Astrocyte of the spinal cord (primary cell): Measurements from ENCODE around the gene LMF2.
"Not testable (repeated sequence)": the region's sequence is repeated elsewhere in the genome, so short reads cannot be mapped to it uniquely, and the experiment has no call there.

ENCODE experiments used
- DNase-seq: peaks from one replicate; pipeline ENCODE4 v3.0.0; 2011; ENCODE audit warnings: low read depth, low spot score
- H3K4me3 ChIP-seq: 2 replicates; pipeline ENCODE4 v1.5.1; 2011; ENCODE audit warnings: low read depth, mild to moderate bottlenecking, low read length, moderate library complexity
- in situ Hi-C: cut with HindIII; loops from 2 replicates; pipeline ENCODE4 v1.10.0; 2017; ENCODE audit warnings: low sequenced_read_pairs
- TF ChIP-seq, protein P1 (sequence below): IDR thresholded peaks from 2 replicates; pipeline ENCODE4 v1.5.1; 2012; ENCODE audit warnings: low read depth, mild to moderate bottlenecking, low read length, inconsistent platforms

Gene LMF2

DNA sequence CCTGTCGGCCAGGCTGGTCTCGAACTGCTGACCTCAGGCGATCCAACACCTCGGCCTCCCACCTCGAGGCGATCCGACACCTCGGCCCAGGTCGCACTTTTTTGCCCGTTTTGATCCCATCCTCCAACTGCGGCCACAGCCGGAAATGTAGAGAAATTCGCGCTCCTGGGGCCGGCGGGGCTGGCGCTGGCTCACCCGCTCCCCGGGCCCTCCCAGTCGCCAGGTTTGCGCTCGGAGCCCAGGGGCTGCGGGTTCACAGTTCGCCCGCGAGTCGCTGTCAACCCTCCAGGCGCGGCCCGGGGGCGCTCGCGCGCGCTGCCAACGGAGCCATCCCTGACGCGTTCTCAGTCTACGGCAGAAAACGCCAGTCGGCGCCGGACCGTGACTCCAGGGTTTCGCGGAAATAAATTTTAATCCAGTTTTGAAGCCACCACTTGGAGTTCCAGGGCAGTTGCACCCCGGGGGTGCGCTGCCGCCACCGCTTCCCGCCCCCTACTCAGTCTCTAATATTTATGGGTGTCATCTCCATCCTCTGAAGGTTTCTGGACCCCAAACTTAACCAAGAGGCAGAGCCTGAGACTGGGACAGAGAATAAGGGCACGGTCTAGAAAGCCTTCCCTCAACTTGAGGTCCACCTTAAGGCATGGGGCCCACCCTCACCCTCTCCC, 36.7 kb upstream of the LMF2 start:
- in situ Hi-C loops, result no loop called here
- DNase-seq, result peak; percentile 39
- H3K4me3 ChIP-seq, result peak overlapping the region; percentile 13
- TF ChIP-seq, protein P1, sequence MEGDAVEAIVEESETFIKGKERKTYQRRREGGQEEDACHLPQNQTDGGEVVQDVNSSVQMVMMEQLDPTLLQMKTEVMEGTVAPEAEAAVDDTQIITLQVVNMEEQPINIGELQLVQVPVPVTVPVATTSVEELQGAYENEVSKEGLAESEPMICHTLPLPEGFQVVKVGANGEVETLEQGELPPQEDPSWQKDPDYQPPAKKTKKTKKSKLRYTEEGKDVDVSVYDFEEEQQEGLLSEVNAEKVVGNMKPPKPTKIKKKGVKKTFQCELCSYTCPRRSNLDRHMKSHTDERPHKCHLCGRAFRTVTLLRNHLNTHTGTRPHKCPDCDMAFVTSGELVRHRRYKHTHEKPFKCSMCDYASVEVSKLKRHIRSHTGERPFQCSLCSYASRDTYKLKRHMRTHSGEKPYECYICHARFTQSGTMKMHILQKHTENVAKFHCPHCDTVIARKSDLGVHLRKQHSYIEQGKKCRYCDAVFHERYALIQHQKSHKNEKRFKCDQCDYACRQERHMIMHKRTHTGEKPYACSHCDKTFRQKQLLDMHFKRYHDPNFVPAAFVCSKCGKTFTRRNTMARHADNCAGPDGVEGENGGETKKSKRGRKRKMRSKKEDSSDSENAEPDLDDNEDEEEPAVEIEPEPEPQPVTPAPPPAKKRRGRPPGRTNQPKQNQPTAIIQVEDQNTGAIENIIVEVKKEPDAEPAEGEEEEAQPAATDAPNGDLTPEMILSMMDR, result peak; percentile 66

DNA sequence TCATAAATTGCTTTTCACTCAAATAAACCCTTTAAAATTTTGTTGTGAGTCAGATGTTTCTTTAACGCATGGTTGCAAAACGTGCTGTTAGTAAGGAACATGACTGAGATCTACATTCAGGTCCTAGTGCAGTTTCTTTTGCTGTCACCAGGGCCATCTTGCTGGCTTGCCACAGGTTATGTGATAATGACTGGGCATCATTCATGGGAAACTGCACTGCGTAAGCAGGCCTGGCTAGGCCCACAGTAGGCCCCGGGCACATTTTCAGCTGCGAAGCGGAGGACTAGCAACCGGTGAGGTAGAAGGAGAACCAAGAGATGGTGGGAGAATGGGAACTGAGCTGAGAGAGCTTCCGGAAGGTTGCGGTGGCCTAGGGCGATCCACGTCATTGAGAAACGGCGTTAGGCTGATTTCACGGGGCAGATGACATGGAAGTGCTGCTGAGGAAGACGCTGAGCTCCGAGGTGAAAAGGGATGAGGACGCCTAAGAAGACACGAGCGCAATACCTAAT, 35.0 kb upstream of the LMF2 start:
- in situ Hi-C loops, result no loop called here
- H3K4me3 ChIP-seq, result no peak overlapping the region
- TF ChIP-seq, protein P1, result no peak
- no peak for DNase-seq

DNA sequence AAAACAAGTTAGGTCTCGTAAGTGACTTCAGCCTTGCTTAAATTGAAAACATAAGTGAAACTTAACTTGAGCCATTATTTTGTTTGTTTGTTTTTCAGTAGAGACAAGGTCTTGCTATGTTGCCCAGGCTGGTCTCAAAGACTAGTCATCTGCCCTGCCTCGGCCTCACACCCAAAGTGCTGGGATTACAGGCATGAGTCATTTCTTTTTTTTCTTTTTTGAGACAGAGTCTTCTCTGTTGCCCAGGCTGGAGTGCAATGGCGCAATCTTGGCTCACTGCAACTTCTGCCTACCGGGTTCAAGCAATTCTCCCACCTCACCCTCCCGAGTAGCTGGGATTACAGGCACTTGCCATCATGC, 34.1 kb upstream of the LMF2 start:
- DNase-seq, result peak; percentile 64
- in situ Hi-C loops, H3K4me3 ChIP-seq: not testable (repeated sequence)

DNA sequence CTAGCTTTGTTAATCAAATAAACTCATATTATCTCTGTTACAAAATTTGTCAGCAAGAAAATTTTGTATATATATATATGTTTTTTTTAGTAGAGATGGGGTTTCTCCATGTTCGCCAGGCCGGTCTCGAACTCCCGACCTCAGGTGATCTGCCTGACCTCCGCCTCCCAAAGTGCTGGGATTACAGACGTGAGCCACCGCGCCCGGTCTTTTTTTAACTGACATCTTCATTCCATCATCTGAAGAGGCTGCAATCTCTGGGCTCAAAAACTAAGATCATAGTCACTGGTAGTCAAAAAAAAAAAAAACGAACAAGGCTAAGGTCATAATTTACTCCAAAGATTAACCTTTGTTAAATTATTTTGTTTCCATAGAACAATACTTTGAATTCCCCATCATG, 32.9 kb upstream of the LMF2 start:
- in situ Hi-C loops, result no loop called here
- no peak overlapping the region for H3K4me3 ChIP-seq
- TF ChIP-seq, protein P1, result no peak
- DNase-seq, result no peak

DNA sequence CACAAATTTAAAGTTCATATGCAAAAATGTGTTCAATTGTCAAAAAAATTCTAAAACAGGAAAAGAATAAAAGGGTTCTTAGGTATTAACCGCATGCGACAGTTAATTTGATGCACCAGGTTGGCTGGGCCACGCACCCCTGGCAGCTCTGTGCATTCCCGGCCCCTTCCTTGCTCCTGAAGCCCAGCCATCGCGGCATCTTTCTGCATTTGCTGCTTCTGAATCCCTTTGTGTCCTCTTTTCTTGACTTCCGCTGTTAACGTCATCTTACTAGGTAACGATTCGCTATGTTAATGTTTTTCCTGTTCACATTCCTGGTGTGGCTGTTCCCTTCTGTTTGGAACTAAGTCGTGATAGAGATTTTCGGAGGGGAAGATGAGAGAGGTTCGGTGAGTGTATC, 30.3 kb upstream of the LMF2 start:
- H3K4me3 ChIP-seq, result no peak overlapping the region
- TF ChIP-seq, protein P1, result no peak
- no peak for DNase-seq
- in situ Hi-C loops, result no loop called here

DNA sequence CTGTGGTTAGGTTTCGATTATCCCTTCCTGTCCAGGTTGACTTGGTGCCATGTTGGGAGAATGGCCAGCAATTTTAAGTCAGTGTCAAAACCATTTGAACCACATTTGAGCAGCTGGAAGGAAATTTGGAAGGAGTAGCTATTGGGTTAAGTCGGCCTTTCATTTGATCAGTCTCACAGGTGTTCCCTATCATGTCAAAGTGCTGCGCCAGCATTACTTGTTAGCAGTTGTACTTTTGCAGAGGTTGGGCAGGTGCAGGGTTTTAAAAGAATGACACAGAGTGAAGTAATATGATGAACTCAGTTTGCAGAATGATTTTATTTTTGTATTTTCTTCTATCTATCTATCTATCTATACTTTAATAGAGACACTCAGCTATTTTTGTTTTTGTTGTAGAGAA, 28.7 kb upstream of the LMF2 start:
- TF ChIP-seq, protein P1, result no peak
- in situ Hi-C loops, result no loop called here

DNA sequence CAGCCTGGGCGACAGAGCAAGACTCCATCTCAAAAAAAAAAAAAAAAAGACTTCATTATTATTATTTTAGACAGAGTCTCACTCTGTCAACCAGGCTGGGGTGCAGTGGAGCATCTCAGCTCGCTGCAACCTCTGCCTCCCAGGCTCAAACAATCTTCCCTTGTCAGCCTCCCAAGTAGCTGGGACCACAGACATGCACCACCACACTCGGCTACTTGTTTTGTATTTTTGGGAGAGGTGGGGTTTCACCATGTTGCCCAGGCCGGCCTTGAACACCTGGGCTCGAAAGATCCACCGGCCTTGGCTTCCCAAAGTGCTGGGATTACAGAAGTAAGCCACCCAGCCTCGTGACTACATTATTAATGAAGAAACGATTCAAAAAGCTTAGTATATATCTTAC, 27.6 kb upstream of the LMF2 start:
- no peak overlapping the region for H3K4me3 ChIP-seq
- in situ Hi-C loops, result no loop called here
- TF ChIP-seq, protein P1, result no peak
- no peak for DNase-seq

More for the DNA sequence above, 28.7 kb upstream of the LMF2 start:
- no peak for DNase-seq
- H3K4me3 ChIP-seq, result no peak overlapping the region

DNA sequence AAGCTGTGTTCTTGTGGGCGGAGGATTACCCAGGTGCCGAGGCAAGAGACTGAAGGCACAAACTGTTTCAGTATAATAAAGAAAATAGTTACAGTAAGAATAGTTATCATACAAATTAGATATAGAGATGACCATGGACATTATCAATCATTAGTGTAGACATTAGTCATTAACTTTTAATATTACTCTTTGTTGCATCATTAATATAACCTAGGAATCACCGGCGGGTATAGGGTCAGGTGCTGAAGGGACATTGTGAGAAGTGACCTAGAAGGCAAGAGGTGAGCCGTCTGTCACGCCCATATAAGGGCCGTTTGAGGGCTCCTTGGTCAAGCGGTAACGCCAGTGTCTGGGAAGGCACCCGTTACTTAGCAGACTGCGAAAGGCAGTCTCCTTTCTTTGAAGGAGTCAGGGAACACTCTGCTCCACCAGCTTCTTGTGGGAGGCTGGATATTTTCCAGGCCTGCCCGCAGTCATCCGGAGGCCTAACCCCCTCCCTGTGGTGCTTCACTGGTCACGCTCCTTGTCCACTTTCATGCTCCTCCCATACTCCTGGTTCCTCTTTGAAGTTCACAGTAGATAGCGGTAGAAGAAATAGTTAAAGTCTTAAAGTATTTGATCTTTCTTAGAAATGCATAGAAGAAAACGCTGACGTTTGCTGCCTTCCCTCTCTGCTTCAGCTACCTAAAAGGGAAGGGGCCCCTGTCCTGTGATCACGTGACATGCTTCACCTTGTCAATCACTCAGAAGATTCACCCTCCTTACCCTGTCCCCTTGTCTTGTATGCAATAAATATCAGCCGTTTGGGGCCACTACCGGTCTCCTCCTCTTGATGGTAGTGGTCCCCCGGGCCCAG, 26.6 kb upstream of the LMF2 start:
- DNase-seq, result peak; percentile 49
- in situ Hi-C loops, H3K4me3 ChIP-seq: not testable (repeated sequence)
